AG04449 (cell line): ENCODE results near the gene TCF25.
A peak's percentile ranks its signal among the peaks of the same experiment; 100 is the strongest.

Source experiments
- CTCF ChIA-PET: fragments of 350-600 bp; formaldehyde crosslinking; extraction: SDS; loops from one replicate; lab custom pipeline; 2021; ENCODE audit warnings: antibody characterized with exemption; lab: Yijun Ruan, JAX
- POLR2A ChIA-PET: fragments of 400-600, 350-600 bp; formaldehyde crosslinking; extraction: SDS; loops from one replicate; lab custom pipeline; 2020; ENCODE audit warnings: antibody characterized with exemption, inconsistent platforms; lab: Yijun Ruan, JAX
- DNase-seq: peaks from one replicate; pipeline ENCODE4 v3.0.0-alpha.2; 2010; ENCODE audit warnings: low read depth, low spot score
- H3K4me3 ChIP-seq: 2 replicates; pipeline ENCODE4 v1.5.1; 2011; ENCODE audit warnings: low read depth, mild to moderate bottlenecking, control low read depth, low read length
- TF ChIP-seq, protein P1 (sequence below): IDR thresholded peaks from one replicate; pipeline ENCODE4 v1.5.1; 2011; ENCODE audit warnings: mild to moderate bottlenecking, moderate library complexity, low read length, control low read depth, inconsistent platforms; ENCODE audit not compliant: insufficient read depth; ENCODE audit errors: missing control alignments

The TCF25 gene

DNA sequence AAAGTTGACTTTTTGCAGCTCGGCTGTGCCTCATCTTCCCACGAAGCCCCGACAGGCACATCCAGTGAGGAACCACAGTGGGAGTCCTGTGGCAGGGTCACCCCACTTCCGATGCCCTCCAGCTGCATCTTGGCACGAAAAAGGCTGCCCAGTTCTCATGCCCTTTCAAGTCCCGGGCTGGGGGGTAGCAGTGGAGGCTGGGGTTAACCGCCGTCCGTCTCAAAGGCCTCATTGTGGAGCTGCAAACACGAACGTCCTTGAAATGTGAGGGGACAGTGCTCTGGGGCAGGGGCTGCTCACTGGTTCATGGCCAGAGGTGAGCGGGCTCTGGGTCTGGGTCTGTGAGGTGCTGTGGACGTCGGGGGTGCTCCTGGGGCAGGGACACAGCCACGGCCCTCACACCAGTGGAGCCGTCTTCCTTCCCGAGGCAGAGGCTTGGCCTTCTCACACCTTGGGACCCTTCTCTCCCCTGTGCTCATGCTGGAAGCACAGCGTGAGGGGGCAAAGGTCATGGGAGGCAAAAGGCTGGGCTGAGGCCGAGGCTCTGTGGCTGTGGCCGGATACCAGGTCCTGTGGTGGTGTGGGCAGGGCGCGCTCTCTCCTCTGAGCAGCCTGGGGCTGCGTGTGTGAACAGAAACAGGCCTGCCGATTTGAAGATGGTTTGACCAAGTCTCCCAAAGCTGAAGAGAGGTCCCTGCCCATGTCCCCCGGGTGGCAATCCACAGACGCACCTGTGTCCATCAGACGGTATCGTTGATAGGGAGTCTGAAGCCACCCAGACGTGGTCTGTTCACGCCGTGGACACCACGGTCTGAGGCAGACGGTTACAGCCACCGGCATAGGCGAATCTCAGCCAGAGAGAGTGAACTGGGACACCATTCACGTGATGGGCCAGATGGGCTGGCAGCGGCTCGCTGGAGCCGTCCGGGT, 42.2 kb downstream of the TCF25 start:
- TF ChIP-seq, protein P1, sequence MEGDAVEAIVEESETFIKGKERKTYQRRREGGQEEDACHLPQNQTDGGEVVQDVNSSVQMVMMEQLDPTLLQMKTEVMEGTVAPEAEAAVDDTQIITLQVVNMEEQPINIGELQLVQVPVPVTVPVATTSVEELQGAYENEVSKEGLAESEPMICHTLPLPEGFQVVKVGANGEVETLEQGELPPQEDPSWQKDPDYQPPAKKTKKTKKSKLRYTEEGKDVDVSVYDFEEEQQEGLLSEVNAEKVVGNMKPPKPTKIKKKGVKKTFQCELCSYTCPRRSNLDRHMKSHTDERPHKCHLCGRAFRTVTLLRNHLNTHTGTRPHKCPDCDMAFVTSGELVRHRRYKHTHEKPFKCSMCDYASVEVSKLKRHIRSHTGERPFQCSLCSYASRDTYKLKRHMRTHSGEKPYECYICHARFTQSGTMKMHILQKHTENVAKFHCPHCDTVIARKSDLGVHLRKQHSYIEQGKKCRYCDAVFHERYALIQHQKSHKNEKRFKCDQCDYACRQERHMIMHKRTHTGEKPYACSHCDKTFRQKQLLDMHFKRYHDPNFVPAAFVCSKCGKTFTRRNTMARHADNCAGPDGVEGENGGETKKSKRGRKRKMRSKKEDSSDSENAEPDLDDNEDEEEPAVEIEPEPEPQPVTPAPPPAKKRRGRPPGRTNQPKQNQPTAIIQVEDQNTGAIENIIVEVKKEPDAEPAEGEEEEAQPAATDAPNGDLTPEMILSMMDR, result no peak
- POLR2A ChIA-PET, result interaction anchor here (1.2 kb wide), 1 partner anchor 8 kb away, joined by 3 read pairs; no protein-coding TSS in a partner anchor
- no peak for DNase-seq
- H3K4me3 ChIP-seq, result no peak overlapping the region
- CTCF ChIA-PET, result interaction anchor here (1.5 kb wide), 1 partner anchor 11 kb away, joined by 4 read pairs; no protein-coding TSS in a partner anchor

DNA sequence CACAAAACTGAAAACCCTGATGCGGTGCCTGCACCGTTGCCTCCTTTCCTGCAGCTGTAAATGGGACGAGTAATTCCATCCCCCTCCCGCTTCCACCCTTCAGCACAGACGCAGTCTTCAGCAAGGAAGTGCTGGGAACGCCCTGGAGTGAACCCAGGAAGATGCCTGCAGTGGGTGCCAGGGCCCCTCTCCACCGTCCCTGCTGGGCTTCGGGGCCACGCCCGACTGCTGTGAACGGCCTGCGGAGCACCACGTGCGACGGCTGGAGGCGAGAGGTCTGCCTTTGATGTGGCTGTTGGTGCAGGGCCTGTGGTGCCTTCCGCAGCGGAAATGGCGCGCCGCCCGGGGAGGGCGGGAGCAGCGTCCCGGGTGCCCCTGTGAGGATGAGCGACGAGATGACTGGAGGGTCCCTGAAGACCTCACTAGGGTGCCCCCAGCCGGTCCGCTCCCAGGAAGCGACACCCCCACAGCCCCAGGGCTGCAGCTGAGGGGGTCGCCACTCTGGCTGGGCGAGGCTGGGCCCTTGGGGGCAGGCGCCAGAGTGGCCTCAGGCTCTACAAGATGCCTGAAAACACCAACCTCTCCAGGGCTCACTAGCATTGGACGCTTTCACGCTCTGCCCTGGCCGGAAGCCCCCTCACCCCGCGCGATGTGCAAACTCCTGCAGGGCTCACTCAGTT, 44.5 kb downstream of the TCF25 start:
- H3K4me3 ChIP-seq, result peak overlapping the region; percentile 51
- CTCF ChIA-PET, result interaction anchor here (1.0 to 2.9 kb wide), 2 partner anchors 8 to 54 kb away, joined by 5 to 31 read pairs; no protein-coding TSS in a partner anchor
- TF ChIP-seq, protein P1, result no peak
- POLR2A ChIA-PET, result interaction anchor here (0.5 to 3.0 kb wide), 5 partner anchors 8 to 62 kb away, joined by 3 to 15 read pairs (median 4); no protein-coding TSS in a partner anchor
- no peak for DNase-seq

DNA sequence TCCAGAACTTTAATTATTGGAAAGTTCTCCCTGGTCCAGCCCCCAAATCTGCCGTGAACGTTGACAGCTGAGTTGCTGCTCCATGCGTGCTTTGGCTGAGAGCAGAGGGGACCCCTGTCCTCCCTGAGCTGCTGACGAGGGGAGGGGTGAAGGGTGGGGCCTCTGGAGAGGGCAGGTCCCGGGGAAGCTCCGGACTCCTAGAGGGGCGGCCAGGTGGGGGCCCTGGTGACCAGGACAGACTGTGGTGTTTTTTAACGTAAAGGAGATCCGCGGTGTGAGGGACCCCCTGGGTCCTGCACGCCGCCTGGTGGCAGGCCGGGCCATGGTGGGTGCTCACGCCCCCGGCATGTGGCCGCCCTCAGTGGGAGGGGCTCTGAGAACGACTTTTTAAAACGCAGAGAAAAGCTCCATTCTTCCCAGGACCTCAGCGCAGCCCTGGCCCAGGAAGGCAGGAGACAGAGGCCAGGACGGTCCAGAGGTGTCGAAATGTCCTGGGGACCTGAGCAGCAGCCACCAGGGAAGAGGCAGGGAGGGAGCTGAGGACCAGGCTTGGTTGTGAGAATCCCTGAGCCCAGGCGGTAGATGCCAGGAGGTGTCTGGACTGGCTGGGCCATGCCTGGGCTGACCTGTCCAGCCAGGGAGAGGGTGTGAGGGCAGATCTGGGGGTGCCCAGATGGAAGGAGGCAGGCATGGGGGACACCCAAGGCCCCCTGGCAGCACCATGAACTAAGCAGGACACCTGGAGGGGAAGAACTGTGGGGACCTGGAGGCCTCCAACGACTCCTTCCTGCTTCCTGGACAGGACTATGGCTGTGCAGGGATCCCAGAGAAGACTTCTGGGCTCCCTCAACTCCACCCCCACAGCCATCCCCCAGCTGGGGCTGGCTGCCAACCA, 45.3 kb downstream of the TCF25 start, which contains the start of gene MC1R:
MC1R (plus strand) TSS at position 410 of the 895 bp plus-strand sequence; CDS start at position 807, 397 bp downstream.
- TF ChIP-seq, protein P1, result peak; percentile 72
- no peak for DNase-seq
- ChIA-PET POLR2A (interaction anchor here (0.5 to 3.0 kb wide), 3 partner anchors 11 to 63 kb away, joined by 3 to 15 read pairs (median 4); no protein-coding TSS in a partner anchor), CTCF (interaction anchor here (0.6 to 2.9 kb wide), 8 partner anchors 9 to 102 kb away, joined by 3 to 31 read pairs (median 4); no protein-coding TSS in a partner anchor)
- peak within 1 kb of the TSS; percentile 51 for H3K4me3 ChIP-seq

DNA sequence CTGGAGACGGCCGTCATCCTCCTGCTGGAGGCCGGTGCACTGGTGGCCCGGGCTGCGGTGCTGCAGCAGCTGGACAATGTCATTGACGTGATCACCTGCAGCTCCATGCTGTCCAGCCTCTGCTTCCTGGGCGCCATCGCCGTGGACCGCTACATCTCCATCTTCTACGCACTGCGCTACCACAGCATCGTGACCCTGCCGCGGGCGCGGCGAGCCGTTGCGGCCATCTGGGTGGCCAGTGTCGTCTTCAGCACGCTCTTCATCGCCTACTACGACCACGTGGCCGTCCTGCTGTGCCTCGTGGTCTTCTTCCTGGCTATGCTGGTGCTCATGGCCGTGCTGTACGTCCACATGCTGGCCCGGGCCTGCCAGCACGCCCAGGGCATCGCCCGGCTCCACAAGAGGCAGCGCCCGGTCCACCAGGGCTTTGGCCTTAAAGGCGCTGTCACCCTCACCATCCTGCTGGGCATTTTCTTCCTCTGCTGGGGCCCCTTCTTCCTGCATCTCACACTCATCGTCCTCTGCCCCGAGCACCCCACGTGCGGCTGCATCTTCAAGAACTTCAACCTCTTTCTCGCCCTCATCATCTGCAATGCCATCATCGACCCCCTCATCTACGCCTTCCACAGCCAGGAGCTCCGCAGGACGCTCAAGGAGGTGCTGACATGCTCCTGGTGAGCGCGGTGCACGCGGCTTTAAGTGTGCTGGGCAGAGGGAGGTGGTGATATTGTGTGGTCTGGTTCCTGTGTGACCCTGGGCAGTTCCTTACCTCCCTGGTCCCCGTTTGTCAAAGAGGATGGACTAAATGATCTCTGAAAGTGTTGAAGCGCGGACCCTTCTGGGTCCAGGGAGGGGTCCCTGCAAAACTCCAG, 46.4 kb downstream of the TCF25 start:
- ChIA-PET CTCF (interaction anchor here (1.3 to 2.9 kb wide), 2 partner anchors 10 to 46 kb away, joined by 4 to 31 read pairs; no protein-coding TSS in a partner anchor), POLR2A (interaction anchor here (3.0 kb wide), 1 partner anchor 13 kb away, joined by 15 read pairs; no protein-coding TSS in a partner anchor)
- no peak overlapping the region for H3K4me3 ChIP-seq
- no peak for DNase-seq
- TF ChIP-seq, protein P1, result no peak

DNA sequence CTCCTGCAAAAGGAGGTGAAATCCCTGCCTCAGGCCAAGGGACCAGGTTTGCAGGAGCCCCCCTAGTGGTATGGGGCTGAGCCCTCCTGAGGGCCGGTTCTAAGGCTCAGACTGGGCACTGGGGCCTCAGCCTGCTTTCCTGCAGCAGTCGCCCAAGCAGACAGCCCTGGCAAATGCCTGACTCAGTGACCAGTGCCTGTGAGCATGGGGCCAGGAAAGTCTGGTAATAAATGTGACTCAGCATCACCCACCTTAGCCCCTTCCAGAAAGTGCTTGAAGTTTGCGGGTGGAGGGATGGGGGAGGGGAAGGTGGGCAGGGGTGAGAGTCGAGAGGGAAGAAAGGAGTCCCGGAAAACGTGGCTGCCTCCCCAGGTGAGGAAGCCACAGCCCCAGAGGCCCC, 47.3 kb downstream of the TCF25 start:
- TF ChIP-seq, protein P1, result no peak
- CTCF ChIA-PET, result no interaction called here
- no peak for DNase-seq
- POLR2A ChIA-PET, result no interaction called here
- H3K4me3 ChIP-seq, result peak overlapping the region; percentile 18; the same call in 1 of the 2 replicates
